HEK293 (cell line): ENCODE measurements around the gene USP6NL.

Experiments
- CTCF ChIA-PET: fragments of 350-600 bp; formaldehyde crosslinking; extraction: SDS; loops from one replicate; lab custom pipeline; 2021; ENCODE audit warnings: antibody characterized with exemption; lab: Yijun Ruan, JAX
- POLR2A ChIA-PET: fragments of 300-600 bp; formaldehyde crosslinking; extraction: SDS; loops from one replicate; lab custom pipeline; 2020; ENCODE audit warnings: antibody characterized with exemption, inconsistent platforms; lab: Yijun Ruan, JAX
- H3K27ac ChIP-seq: fragments of 200-500 bp; sonication (Bioruptor generic); 2 replicates; pipeline ENCODE4 v1.5.1; 2014; ENCODE audit warnings: low read depth, low read length, control low read depth, inconsistent platforms; ENCODE audit errors: extremely low read depth
- H3K36me3 ChIP-seq, 2 experiments: fragments of 200-500 bp in 1 of 2; sonication (Bioruptor generic) in 1 of 2; 1 replicate in 1 of 2; 2 replicates in 1 of 2; pipeline ENCODE4 v1.5.1; 2014 to 2017; ENCODE audit warnings: inconsistent platforms in 2 of 2, low read length in 2 of 2; ENCODE audit not compliant: control insufficient read depth in 2 of 2, insufficient read depth in 1 of 2
- H3K4me1 ChIP-seq: fragments of 200-500 bp; sonication (Bioruptor generic); 2 replicates; pipeline ENCODE4 v1.5.1; 2014; ENCODE audit warnings: mild to moderate bottlenecking, low read length, inconsistent platforms; ENCODE audit not compliant: control insufficient read depth, insufficient read depth
- H3K4me3 ChIP-seq: 2 replicates; pipeline ENCODE4 v1.5.1; 2011; ENCODE audit warnings: low read depth, mild to moderate bottlenecking, control low read depth, low read length, moderate library complexity
- H3K9me3 ChIP-seq: fragments of 200-500 bp; sonication (Bioruptor generic); 2 replicates; pipeline ENCODE4 v1.5.1; 2014; ENCODE audit warnings: low read depth, low read length, inconsistent platforms; ENCODE audit not compliant: control insufficient read depth, insufficient read depth
- FEZF1 ChIP-seq: fragments of 450-650 bp; formaldehyde crosslinking; IDR thresholded peaks from 2 replicates; pipeline ENCODE4 v1.5.1; 2016; ENCODE audit warnings: missing biosample characterization, missing genetic modification characterization
- GLI2 ChIP-seq: fragments of 450-650 bp; formaldehyde crosslinking; IDR thresholded peaks from 2 replicates; pipeline ENCODE4; 2017; ENCODE audit warnings: missing biosample characterization, missing genetic modification characterization, low read depth, borderline replicate concordance
- GLIS2 ChIP-seq: fragments of 450-650 bp; formaldehyde crosslinking; IDR thresholded peaks from 2 replicates; pipeline ENCODE4 v1.5.1; 2016; ENCODE audit warnings: missing biosample characterization, missing genetic modification characterization
- HOXA7 ChIP-seq: sonication (generic); formaldehyde crosslinking; IDR thresholded peaks from 2 replicates; pipeline ENCODE4 v1.8.1; 2022; ENCODE audit warnings: missing genetic modification reagents, borderline replicate concordance
- OSR2 ChIP-seq: fragments of 450-650 bp; formaldehyde crosslinking; IDR thresholded peaks from 2 replicates; pipeline ENCODE4 v1.5.1; 2016; ENCODE audit warnings: missing biosample characterization, missing genetic modification characterization
- SCRT2 ChIP-seq: fragments of 450-650 bp; formaldehyde crosslinking; IDR thresholded peaks from 2 replicates; pipeline ENCODE4 v1.5.1; 2016; ENCODE audit warnings: missing biosample characterization, missing genetic modification characterization
- SETDB1 ChIP-seq: IDR thresholded peaks from one replicate; pipeline ENCODE4 v1.6.1; 2017; ENCODE audit warnings: mild to moderate bottlenecking, low read length, moderate library complexity, mixed read lengths; ENCODE audit not compliant: insufficient read length
- SP3 ChIP-seq: fragments of 450-650 bp; formaldehyde crosslinking; IDR thresholded peaks from 2 replicates; pipeline ENCODE4 v1.5.1; 2016; ENCODE audit warnings: missing biosample characterization, missing genetic modification characterization
- TRIM28 ChIP-seq: IDR thresholded peaks from 2 replicates; pipeline ENCODE4 v1.6.1; 2011; ENCODE audit warnings: low read length, control low read depth, borderline replicate concordance
- ZEB2 ChIP-seq: fragments of 450-650 bp; formaldehyde crosslinking; IDR thresholded peaks from 2 replicates; pipeline ENCODE4 v1.5.1; 2016; ENCODE audit warnings: missing biosample characterization, missing genetic modification characterization
- ZNF10 ChIP-seq: fragments of 450-650 bp; formaldehyde crosslinking; IDR thresholded peaks from 2 replicates; pipeline ENCODE4 v1.5.1; 2017; ENCODE audit warnings: missing biosample characterization, missing genetic modification characterization
- ZNF133 ChIP-seq: fragments of 450-650 bp; formaldehyde crosslinking; IDR thresholded peaks from 2 replicates; pipeline ENCODE4 v1.5.1; 2016; ENCODE audit warnings: missing biosample characterization, missing genetic modification characterization
- ZNF16 ChIP-seq: fragments of 450-650 bp; formaldehyde crosslinking; IDR thresholded peaks from 2 replicates; pipeline ENCODE4 v1.5.1; 2016; ENCODE audit warnings: low read depth, missing biosample characterization, missing genetic modification characterization
- ZNF239 ChIP-seq: fragments of 450-650 bp; formaldehyde crosslinking; IDR thresholded peaks from 2 replicates; pipeline ENCODE4 v1.5.1; 2016; ENCODE audit warnings: missing biosample characterization, missing genetic modification characterization
- ZNF292 ChIP-seq: fragments of 450-650 bp; formaldehyde crosslinking; IDR thresholded peaks from 2 replicates; pipeline ENCODE4 v1.5.1; 2016; ENCODE audit warnings: low read depth, missing biosample characterization, missing genetic modification characterization, borderline replicate concordance
- ZNF341 ChIP-seq: fragments of 450-650 bp; formaldehyde crosslinking; IDR thresholded peaks from 2 replicates; pipeline ENCODE4; 2016; ENCODE audit warnings: low read depth, missing biosample characterization, missing genetic modification characterization
- ZNF423 ChIP-seq: fragments of 450-650 bp; formaldehyde crosslinking; IDR thresholded peaks from 2 replicates; pipeline ENCODE4 v1.5.1; 2016; ENCODE audit warnings: missing biosample characterization, missing genetic modification characterization
- ZNF514 ChIP-seq: fragments of 450-650 bp; formaldehyde crosslinking; IDR thresholded peaks from 2 replicates; pipeline ENCODE4 v1.5.1; 2016; ENCODE audit warnings: missing biosample characterization, missing genetic modification characterization
- ZNF555 ChIP-seq: fragments of 450-650 bp; formaldehyde crosslinking; conservative IDR thresholded peaks from 2 replicates; pipeline ENCODE4 v1.5.1; 2017; ENCODE audit warnings: missing biosample characterization, mild to moderate bottlenecking, missing genetic modification characterization, inconsistent platforms
- ZNF558 ChIP-seq: fragments of 450-650 bp; formaldehyde crosslinking; IDR thresholded peaks from 2 replicates; pipeline ENCODE4 v1.5.1; 2016; ENCODE audit warnings: missing biosample characterization, missing genetic modification characterization
- ZNF600 ChIP-seq: fragments of 450-650 bp; formaldehyde crosslinking; IDR thresholded peaks from 2 replicates; pipeline ENCODE4 v1.5.1; 2016; ENCODE audit warnings: missing biosample characterization, missing genetic modification characterization
- ZNF664 ChIP-seq: fragments of 450-650 bp; formaldehyde crosslinking; IDR thresholded peaks from 2 replicates; pipeline ENCODE4 v1.5.1; 2016; ENCODE audit warnings: missing biosample characterization, missing genetic modification characterization
- ZNF670 ChIP-seq: fragments of 450-650 bp; formaldehyde crosslinking; IDR thresholded peaks from 2 replicates; pipeline ENCODE4 v1.5.1; 2016; ENCODE audit warnings: missing biosample characterization, missing genetic modification characterization, low read depth
- ZNF707 ChIP-seq: fragments of 450-650 bp; formaldehyde crosslinking; IDR thresholded peaks from 2 replicates; pipeline ENCODE4 v1.5.1; 2016; ENCODE audit warnings: missing biosample characterization, missing genetic modification characterization
- TF ChIP-seq, protein P1 (sequence below): fragments of 450-650 bp; formaldehyde crosslinking; IDR thresholded peaks from 2 replicates; pipeline ENCODE4 v1.5.1; 2017; ENCODE audit warnings: missing biosample characterization, missing genetic modification characterization
- TF ChIP-seq, protein P2 (sequence below): fragments of 450-650 bp; formaldehyde crosslinking; IDR thresholded peaks from 2 replicates; pipeline ENCODE4 v1.5.1; 2016; ENCODE audit warnings: missing biosample characterization, missing genetic modification characterization, low read depth

The USP6NL gene

DNA sequence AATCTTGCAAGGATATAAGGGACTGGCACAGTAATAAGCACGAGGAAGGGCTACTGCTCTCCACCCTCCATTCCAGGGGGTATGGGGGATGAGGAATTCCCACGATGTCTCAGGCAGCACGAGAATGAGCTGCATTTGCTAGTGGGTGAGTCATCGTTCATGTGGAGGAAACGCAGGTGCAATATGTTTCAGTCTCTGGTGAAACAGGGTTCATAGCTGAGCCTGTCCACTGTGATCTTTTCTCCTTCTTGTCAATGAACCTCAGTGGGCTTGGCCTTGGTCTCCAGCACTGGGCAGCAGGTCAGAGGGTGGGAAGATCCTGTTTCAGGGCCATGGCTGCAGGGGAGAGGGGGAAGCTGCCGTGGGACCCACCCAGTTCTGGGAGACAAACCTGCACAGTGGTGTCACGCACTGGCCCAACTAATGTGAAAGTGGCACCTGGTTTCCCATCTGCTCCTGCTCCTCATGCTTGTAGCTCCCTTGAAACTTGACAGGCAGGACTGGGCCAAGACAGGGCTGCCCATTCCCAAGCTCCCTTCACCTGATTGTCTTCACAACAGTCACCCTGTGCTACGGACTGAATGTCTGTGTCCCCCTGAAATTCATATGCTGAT is 181.9 kb downstream of the USP6NL start:
- no peak overlapping the region for H3K27ac ChIP-seq
- POLR2A ChIA-PET = no interaction called here
- CTCF ChIA-PET = interaction anchor here (0.7 to 0.9 kb wide), 2 partner anchors 10 to 338 kb away, joined by 3 read pairs; no protein-coding TSS in a partner anchor

DNA sequence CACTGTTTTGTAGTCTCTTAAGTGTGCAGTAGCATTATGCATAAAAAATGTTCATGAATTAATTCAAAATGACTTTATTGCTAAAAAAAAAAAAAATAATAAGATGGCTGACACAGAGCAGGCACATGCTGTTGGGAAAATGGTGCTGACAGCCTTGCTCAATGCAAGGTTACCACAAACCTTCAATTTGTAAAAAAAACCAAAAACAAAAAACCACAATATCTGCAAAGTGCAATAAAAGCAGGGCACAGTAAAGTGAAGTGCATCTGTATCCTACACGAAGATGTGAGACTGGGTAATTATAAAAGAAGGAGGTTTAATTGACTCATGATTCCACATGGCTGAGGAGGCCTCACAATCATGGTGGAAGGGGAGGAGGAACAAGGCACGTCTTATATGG is 185.8 kb downstream of the USP6NL start:
- ChIA-PET CTCF (interaction anchor here (0.6 to 2.1 kb wide), 5 partner anchors 36 to 1778 kb away, joined by 3 to 9 read pairs (median 8); no protein-coding TSS in a partner anchor), POLR2A (no interaction called here)
- Histone ChIP-seq H3K4me3 (no peak overlapping the region), H3K4me1 (no peaks in the 10 kb centered on the region)
- TF ChIP-seq ZNF555 (tag by site-specific recombination) = no peak
- TF ChIP-seq, protein P1, sequence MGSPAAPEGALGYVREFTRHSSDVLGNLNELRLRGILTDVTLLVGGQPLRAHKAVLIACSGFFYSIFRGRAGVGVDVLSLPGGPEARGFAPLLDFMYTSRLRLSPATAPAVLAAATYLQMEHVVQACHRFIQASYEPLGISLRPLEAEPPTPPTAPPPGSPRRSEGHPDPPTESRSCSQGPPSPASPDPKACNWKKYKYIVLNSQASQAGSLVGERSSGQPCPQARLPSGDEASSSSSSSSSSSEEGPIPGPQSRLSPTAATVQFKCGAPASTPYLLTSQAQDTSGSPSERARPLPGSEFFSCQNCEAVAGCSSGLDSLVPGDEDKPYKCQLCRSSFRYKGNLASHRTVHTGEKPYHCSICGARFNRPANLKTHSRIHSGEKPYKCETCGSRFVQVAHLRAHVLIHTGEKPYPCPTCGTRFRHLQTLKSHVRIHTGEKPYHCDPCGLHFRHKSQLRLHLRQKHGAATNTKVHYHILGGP (tag by site-specific recombination) = no peak
- TF ChIP-seq ZNF292 (tag by site-specific recombination) = no peak
- TF ChIP-seq, all 188 proteins: peak for 0
- Histone ChIP-seq H3K36me3 (no peaks in the 10 kb centered on the region), H3K9me3 (no peaks in the 10 kb centered on the region), H3K27ac (no peak overlapping the region)

More for the DNA sequence above, 181.9 kb downstream of the USP6NL start:
- no peaks in the 10 kb centered on the region for H3K36me3 ChIP-seq
- H3K9me3 ChIP-seq = no peaks in the 10 kb centered on the region
- no peaks in the 10 kb centered on the region for H3K4me1 ChIP-seq
- H3K4me3 ChIP-seq = no peak overlapping the region
- TF ChIP-seq OSR2 = no peak
- no peak for TF ChIP-seq ZNF707 (tag by site-specific recombination)
- TF ChIP-seq ZNF423 (tag by site-specific recombination) = no peak
- TF ChIP-seq TRIM28 = peak; percentile 63; the same call in 1 of the 2 replicates
- TF ChIP-seq ZNF16 (tag by site-specific recombination) = no peak
- no peak for TF ChIP-seq HOXA7 (CRISPR knock-in tag)
- peak; percentile 69 for TF ChIP-seq SETDB1
- TF ChIP-seq ZNF670 (tag by site-specific recombination) = no peak
- no peak for TF ChIP-seq ZNF664
- no peak for TF ChIP-seq ZNF558
- no peak for TF ChIP-seq FEZF1 (tag by site-specific recombination)
- TF ChIP-seq ZEB2 (tag by site-specific recombination) = no peak
- peak; percentile 99 for TF ChIP-seq ZNF133
- TF ChIP-seq GLI2 (tag by site-specific recombination) = no peak
- no peak for TF ChIP-seq SP3
- TF ChIP-seq ZNF10 (tag by site-specific recombination) = 0 out of 2 replicates have a peak, but pooled peaks have one; percentile 55
- no peak for TF ChIP-seq ZNF514 (tag by site-specific recombination)
- no peak for TF ChIP-seq SCRT2 (tag by site-specific recombination)
- TF ChIP-seq ZNF600 (tag by site-specific recombination) = no peak
- TF ChIP-seq ZNF341 (tag by site-specific recombination) = no peak
- no peak for TF ChIP-seq GLIS2 (tag by site-specific recombination)
- TF ChIP-seq ZNF239 (tag by site-specific recombination) = no peak
- TF ChIP-seq, protein P2, sequence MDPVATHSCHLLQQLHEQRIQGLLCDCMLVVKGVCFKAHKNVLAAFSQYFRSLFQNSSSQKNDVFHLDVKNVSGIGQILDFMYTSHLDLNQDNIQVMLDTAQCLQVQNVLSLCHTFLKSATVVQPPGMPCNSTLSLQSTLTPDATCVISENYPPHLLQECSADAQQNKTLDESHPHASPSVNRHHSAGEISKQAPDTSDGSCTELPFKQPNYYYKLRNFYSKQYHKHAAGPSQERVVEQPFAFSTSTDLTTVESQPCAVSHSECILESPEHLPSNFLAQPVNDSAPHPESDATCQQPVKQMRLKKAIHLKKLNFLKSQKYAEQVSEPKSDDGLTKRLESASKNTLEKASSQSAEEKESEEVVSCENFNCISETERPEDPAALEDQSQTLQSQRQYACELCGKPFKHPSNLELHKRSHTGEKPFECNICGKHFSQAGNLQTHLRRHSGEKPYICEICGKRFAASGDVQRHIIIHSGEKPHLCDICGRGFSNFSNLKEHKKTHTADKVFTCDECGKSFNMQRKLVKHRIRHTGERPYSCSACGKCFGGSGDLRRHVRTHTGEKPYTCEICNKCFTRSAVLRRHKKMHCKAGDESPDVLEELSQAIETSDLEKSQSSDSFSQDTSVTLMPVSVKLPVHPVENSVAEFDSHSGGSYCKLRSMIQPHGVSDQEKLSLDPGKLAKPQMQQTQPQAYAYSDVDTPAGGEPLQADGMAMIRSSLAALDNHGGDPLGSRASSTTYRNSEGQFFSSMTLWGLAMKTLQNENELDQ (tag by site-specific recombination) = no peak
